ENCODE data around the gene LRCOL1. TPM values are rescaled to one million over a fixed set of nuclear protein-coding genes. Genes with fewer than 3 reads are reported as not detected.

The LRCOL1 gene
- total and polyA plus RNA-seq, 4 donors = 0.98 to 1.8 (median 1.3) TPM

DNA sequence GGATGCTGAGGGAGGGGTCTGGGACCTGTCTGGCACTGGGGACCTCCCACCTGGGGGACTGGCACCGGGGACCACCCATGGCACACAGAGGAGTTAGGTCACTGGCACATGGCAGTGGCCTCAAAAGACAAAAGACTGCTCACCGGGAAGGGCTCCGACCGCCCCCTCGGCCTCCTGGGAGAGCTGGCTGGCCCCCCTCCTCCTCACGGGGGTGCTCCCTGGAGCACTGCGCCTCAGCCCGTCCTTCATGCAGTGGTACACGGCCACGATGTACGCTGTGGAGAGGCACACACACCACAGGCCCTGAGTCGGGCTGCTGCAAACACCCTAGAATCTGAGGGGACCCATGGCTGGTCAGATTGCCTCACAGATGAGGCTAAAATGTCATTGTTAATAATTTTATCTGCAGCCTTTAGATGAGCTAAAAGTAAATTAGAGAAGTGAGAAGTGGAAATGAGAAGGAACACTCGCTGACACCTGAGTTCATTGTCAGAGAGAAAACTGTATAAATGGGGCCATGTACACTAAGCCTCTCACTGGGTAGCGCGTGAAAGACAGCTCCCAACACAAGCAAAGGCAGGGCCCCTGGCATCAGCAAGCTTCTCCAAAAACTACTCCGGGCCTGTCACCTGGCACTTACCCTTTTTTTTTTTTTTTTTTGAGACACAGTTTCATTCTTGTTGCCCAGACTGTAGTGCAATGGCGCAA is 22.3 kb upstream of the LRCOL1 start:
- no peaks in the 10 kb centered on the region for H3K9me3 ChIP-seq (ENCODE audit: control insufficient read depth in 4 of 4, insufficient read depth in 3 of 4, low read length in 3 of 4)
- H3K27me3 ChIP-seq (ENCODE audit: control insufficient read depth in 3 of 3, insufficient read depth in 3 of 3, low read length in 2 of 3) = no peaks in the 10 kb centered on the region
- no peak overlapping the region for H3K4me3 ChIP-seq
- DNase-seq (no peak), ATAC-seq (ENCODE audit: insufficient read depth, low FRiP score) (no peak)
- H3K9ac ChIP-seq (ENCODE audit: insufficient read depth in 1 of 2, low read length in 2 of 2) = no peak overlapping the region
- no peak overlapping the region for H3K27ac ChIP-seq (ENCODE audit: low read depth in 1 of 2, low read length in 1 of 2)
- TF ChIP-seq, protein P1, sequence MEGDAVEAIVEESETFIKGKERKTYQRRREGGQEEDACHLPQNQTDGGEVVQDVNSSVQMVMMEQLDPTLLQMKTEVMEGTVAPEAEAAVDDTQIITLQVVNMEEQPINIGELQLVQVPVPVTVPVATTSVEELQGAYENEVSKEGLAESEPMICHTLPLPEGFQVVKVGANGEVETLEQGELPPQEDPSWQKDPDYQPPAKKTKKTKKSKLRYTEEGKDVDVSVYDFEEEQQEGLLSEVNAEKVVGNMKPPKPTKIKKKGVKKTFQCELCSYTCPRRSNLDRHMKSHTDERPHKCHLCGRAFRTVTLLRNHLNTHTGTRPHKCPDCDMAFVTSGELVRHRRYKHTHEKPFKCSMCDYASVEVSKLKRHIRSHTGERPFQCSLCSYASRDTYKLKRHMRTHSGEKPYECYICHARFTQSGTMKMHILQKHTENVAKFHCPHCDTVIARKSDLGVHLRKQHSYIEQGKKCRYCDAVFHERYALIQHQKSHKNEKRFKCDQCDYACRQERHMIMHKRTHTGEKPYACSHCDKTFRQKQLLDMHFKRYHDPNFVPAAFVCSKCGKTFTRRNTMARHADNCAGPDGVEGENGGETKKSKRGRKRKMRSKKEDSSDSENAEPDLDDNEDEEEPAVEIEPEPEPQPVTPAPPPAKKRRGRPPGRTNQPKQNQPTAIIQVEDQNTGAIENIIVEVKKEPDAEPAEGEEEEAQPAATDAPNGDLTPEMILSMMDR (IDR thresholded peaks at IDR 0.05; ENCODE audit: control extremely low read depth, extremely low read depth) = no peak
- no peaks in the 10 kb centered on the region for H3K4me1 ChIP-seq (ENCODE audit: control insufficient read depth in 5 of 5, insufficient read depth in 5 of 5, low read length in 5 of 5)
- WGBS, 2 donors = 87 to 89% methylated on average over 17 of the region's 17 CpGs
- H3K36me3 ChIP-seq (ENCODE audit: control insufficient read depth in 4 of 4, insufficient read depth in 4 of 4, low read length in 4 of 4) = peaks cover 8 to 56% (median 47%) of the 10 kb centered on the region in 4 donors

DNA sequence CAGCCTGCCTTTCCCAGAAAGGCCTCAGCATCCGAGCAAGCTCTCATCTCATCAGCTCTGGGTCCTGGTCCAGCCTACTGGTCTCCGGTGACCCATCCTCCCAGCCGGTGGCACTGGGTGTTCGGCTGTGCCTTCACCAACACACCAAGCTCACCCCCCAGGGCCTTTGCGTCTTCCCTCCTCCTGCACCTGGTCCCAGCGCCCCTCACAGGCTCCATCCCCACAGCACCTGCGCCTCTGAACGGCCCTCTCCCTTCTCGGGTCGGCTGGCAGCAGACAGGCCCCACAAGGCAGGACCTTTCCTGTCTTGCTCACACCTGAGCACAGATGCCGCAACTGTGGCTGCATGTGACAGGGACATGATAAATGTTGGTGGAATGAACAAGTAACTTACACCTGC is 21.3 kb upstream of the LRCOL1 start:
- WGBS, 2 donors = 93 to 95% methylated on average over 11 of the region's 11 CpGs
- no peak for ATAC-seq (ENCODE audit: insufficient read depth, low FRiP score)
- TF ChIP-seq, protein P1 (IDR thresholded peaks at IDR 0.05; ENCODE audit: control extremely low read depth, extremely low read depth) = no peak

DNA sequence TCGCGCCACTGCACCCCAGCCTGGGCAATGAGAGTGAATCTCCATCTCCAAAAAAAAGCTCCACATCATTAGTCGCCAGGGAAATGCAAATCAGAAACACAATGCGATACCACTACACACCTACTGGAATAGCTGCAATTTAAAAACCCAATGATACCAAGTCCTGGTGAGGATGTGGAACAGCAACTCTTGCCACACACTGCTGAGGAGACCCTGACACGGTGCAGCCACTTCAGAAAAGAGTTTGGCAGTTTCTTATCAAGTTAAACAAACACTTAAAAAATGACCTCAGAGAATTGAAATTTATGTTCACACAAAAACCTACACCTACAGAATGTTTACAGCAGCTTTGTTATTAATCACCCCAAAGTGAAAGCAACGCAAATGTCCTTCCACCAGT is 20.3 kb upstream of the LRCOL1 start:
- no peak for DNase-seq
- H3K9me3 ChIP-seq (ENCODE audit: control insufficient read depth in 4 of 4, insufficient read depth in 3 of 4, low read length in 3 of 4) = no peaks in the 10 kb centered on the region
- no peak overlapping the region for H3K27ac ChIP-seq (ENCODE audit: low read depth in 1 of 2, low read length in 1 of 2)
- no peak overlapping the region for H3K9ac ChIP-seq (ENCODE audit: insufficient read depth in 1 of 2, low read length in 2 of 2)
- no peaks in the 10 kb centered on the region for H3K27me3 ChIP-seq (ENCODE audit: control insufficient read depth in 3 of 3, insufficient read depth in 3 of 3, low read length in 2 of 3)
- H3K4me3 ChIP-seq = no peak overlapping the region
- no peak for ATAC-seq (ENCODE audit: insufficient read depth, low FRiP score)
- peaks cover 9 to 45% (median 37%) of the 10 kb centered on the region in 4 donors for H3K36me3 ChIP-seq (ENCODE audit: control insufficient read depth in 4 of 4, insufficient read depth in 4 of 4, low read length in 4 of 4)
- H3K4me1 ChIP-seq (ENCODE audit: control insufficient read depth in 5 of 5, insufficient read depth in 5 of 5, low read length in 5 of 5) = no peaks in the 10 kb centered on the region
- 90 to 93% methylated on average over 6 of the region's 6 CpGs for WGBS, 2 donors
- TF ChIP-seq, protein P1 (IDR thresholded peaks at IDR 0.05; ENCODE audit: control extremely low read depth, extremely low read depth) = no peak

More for the DNA sequence above, 21.3 kb upstream of the LRCOL1 start:
- no peak for DNase-seq
- Histone ChIP-seq H3K9ac (ENCODE audit: insufficient read depth in 1 of 2, low read length in 2 of 2) (no peak overlapping the region), H3K36me3 (ENCODE audit: control insufficient read depth in 4 of 4, insufficient read depth in 4 of 4, low read length in 4 of 4) (peaks cover 8 to 47% (median 39%) of the 10 kb centered on the region in 4 donors), H3K27ac (ENCODE audit: low read depth in 1 of 2, low read length in 1 of 2) (no peak overlapping the region), H3K4me1 (ENCODE audit: control insufficient read depth in 5 of 5, insufficient read depth in 5 of 5, low read length in 5 of 5) (no peaks in the 10 kb centered on the region), H3K4me3 (no peak overlapping the region), H3K27me3 (ENCODE audit: control insufficient read depth in 3 of 3, insufficient read depth in 3 of 3, low read length in 2 of 3) (no peaks in the 10 kb centered on the region), H3K9me3 (ENCODE audit: control insufficient read depth in 4 of 4, insufficient read depth in 3 of 4, low read length in 3 of 4) (no peaks in the 10 kb centered on the region)

All from lung (tissue), 12 donors.